A673 (cell line): ENCODE data around the gene XAGE2. TPM values are rescaled to one million over a fixed set of nuclear protein-coding genes. Genes with fewer than 3 reads are reported as not detected.

Experiments used
- BruUV-seq: library from RNA; stranded (reverse); fragments of 400-500 nt; replicated peaks from 2 replicates; lab custom pipeline; 2021; lab: Mats Ljungman, UMichigan
- CTCF ChIA-PET: fragments of 300-600 bp; sonication (Branson Sonifier 250); formaldehyde crosslinking; loops from one replicate; lab custom pipeline; 2022; ENCODE audit warnings: antibody characterized with exemption; lab: Charles Lee
- POLR2A ChIA-PET: fragments of 300-600 bp; sonication (Branson Sonifier 250); formaldehyde crosslinking; loops from one replicate; lab custom pipeline; 2022; ENCODE audit warnings: antibody characterized with exemption; ENCODE audit not compliant: low non-redundant PET; lab: Charles Lee
- DNase-seq: peaks from one replicate; pipeline ENCODE4 v3.0.0-alpha.2; 2015; ENCODE audit warnings: low spot score
- H3K27ac ChIP-seq: fragments of 200-600 bp; sonication (generic); 2 replicates; pipeline ENCODE4 v1.5.1; 2016; ENCODE audit warnings: mixed run types, low read depth, mild to moderate bottlenecking, mixed read lengths, antibody characterized with exemption, low read length; ENCODE audit not compliant: poor library complexity, severe bottlenecking
- H3K27me3 ChIP-seq: fragments of 200-600 bp; sonication (generic); replicated peaks from 2 replicates; pipeline ENCODE4 v1.6.1; 2017; ENCODE audit warnings: mixed run types, low read depth, mild to moderate bottlenecking, mixed read lengths, antibody characterized with exemption, low read length; ENCODE audit not compliant: insufficient read depth, poor library complexity
- H3K36me3 ChIP-seq: fragments of 200-600 bp; sonication (generic); 2 replicates; pipeline ENCODE4 v1.6.1; 2016; ENCODE audit warnings: mixed run types, mild to moderate bottlenecking, mixed read lengths, antibody characterized with exemption, low read length; ENCODE audit not compliant: insufficient read depth, poor library complexity, severe bottlenecking
- H3K4me1 ChIP-seq: fragments of 200-600 bp; sonication (generic); 2 replicates; pipeline ENCODE4 v1.6.1; 2017; ENCODE audit warnings: mixed run types, mild to moderate bottlenecking, mixed read lengths, antibody characterized with exemption, low read length; ENCODE audit not compliant: insufficient read depth, poor library complexity, severe bottlenecking
- H3K4me3 ChIP-seq: fragments of 200-600 bp; sonication (generic); 2 replicates; pipeline ENCODE4 v1.5.1; 2016; ENCODE audit warnings: low read depth, mixed run types, mild to moderate bottlenecking, mixed read lengths, low read length; ENCODE audit not compliant: poor library complexity, severe bottlenecking
- H3K9me3 ChIP-seq: fragments of 200-600 bp; sonication (generic); 2 replicates; pipeline ENCODE4 v1.6.1; 2016; ENCODE audit warnings: mixed run types, low read depth, mild to moderate bottlenecking, mixed read lengths, antibody characterized with exemption, low read length; ENCODE audit not compliant: poor library complexity, severe bottlenecking
- EZH2 ChIP-seq: fragments of 200-600 bp; sonication (generic); IDR thresholded peaks from 2 replicates; pipeline ENCODE4 v1.6.1; 2017; ENCODE audit warnings: borderline replicate concordance, low read depth, mild to moderate bottlenecking, mixed read lengths, antibody characterized with exemption, low read length; ENCODE audit not compliant: poor library complexity, severe bottlenecking
- intact Hi-C: fragments of 100-400 bp; cut with micrococcal nuclease; formaldehyde crosslinking; loops from one replicate; pipeline ENCODE4 v1.10.0; 2022; ENCODE audit not compliant: unreplicated experiment
- microRNA-seq: library from miRNA; unstranded; fragments of <30 nt; microRNA quantifications from one replicate; pipeline ENCODE4 v1.2.0, GENCODE V29; 2021
- total RNA-seq: library from RNA; stranded (reverse); gene quantifications from 2 replicates; pipeline ENCODE4 v1.2.3, GENCODE V29; 2021
- TF ChIP-seq, protein P1 (sequence below): fragments of 300-800, 200-600 bp; sonication (generic); conservative IDR thresholded peaks from 2 replicates; pipeline ENCODE4 v1.5.1; 2017; ENCODE audit warnings: low read depth, mild to moderate bottlenecking, antibody characterized with exemption, low read length, moderate library complexity, mixed read lengths

The XAGE2 gene
- total RNA-seq, 1 experiment from 2014 or later: not detected

DNA sequence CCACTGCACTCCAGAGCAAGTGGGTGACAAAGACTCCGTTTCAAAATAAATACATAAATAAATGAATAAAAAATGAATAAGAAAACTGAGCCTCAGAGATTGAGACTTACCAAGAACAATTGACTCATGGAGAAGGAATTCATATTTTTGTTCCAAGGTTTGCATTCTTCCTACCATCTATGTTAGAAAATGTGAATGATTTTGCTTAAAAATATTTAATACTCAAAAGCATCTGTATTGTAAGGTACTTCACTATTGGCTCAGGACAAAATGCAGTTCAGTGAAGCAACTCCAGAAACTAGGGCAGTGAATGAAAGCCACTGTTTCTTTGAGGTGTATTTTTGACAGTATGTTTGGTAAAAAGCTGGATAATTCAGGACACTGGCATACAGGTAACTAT, 54.1 kb downstream of the XAGE2 start:
- BruUV-seq: no TSS peak
- no peak overlapping the region for H3K4me3 ChIP-seq
- no peak for DNase-seq
- no peak for TF ChIP-seq EZH2
- TF ChIP-seq, protein P1, sequence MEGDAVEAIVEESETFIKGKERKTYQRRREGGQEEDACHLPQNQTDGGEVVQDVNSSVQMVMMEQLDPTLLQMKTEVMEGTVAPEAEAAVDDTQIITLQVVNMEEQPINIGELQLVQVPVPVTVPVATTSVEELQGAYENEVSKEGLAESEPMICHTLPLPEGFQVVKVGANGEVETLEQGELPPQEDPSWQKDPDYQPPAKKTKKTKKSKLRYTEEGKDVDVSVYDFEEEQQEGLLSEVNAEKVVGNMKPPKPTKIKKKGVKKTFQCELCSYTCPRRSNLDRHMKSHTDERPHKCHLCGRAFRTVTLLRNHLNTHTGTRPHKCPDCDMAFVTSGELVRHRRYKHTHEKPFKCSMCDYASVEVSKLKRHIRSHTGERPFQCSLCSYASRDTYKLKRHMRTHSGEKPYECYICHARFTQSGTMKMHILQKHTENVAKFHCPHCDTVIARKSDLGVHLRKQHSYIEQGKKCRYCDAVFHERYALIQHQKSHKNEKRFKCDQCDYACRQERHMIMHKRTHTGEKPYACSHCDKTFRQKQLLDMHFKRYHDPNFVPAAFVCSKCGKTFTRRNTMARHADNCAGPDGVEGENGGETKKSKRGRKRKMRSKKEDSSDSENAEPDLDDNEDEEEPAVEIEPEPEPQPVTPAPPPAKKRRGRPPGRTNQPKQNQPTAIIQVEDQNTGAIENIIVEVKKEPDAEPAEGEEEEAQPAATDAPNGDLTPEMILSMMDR: no peak
- no peaks in the 10 kb centered on the region for H3K27me3 ChIP-seq
- no peak overlapping the region for H3K27ac ChIP-seq
- no peaks in the 10 kb centered on the region for H3K4me1 ChIP-seq
- H3K36me3 ChIP-seq: no peaks in the 10 kb centered on the region
- intact Hi-C loops: no loop called here
- POLR2A ChIA-PET: no interaction called here
- H3K9me3 ChIP-seq: no peaks in the 10 kb centered on the region
- CTCF ChIA-PET: no interaction called here

DNA sequence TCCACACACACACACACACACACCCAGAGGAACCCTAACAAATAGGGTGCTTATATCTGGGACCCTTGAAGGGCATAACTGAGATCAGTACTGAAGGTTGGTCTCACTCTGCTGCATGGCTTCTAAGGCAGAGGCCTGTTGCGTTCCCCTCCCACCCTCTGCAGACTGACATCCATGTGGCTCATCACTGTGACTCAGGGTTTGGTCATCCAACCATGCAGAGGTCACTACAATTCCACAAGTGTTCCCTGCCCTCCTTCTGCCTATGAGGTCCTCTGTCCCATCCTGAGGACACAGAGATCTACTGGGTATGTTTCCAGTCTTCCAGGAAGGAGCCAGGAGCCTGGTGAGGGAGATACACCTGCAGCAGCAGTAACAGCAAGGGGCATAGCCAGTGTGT, 55.8 kb downstream of the XAGE2 start:
- Histone ChIP-seq H3K27ac (no peak overlapping the region), H3K36me3 (no peaks in the 10 kb centered on the region), H3K27me3 (no peaks in the 10 kb centered on the region), H3K9me3 (no peaks in the 10 kb centered on the region), H3K4me3 (no peak overlapping the region), H3K4me1 (no peaks in the 10 kb centered on the region)
- ChIA-PET CTCF (no interaction called here), POLR2A (no interaction called here)
- BruUV-seq: no TSS peak
- TF ChIP-seq, protein P1: no peak
- no peak for TF ChIP-seq EZH2
- intact Hi-C loops: no loop called here
- DNase-seq: no peak

Small RNA genes lying within 50 kb of the gene (microRNA-seq; reads per million reads assigned to microRNA genes)
- gene MIR8088: not detected

Other genes starting within 250 kb of the XAGE2 start
- gene MAGED4, start 184.1 kb upstream of the XAGE2 start, total RNA-seq: 57.1 and 59.5 TPM in 2 replicates
- 36.9 and 52.5 TPM in 2 replicates for gene XAGE1A, start 126.8 kb downstream of the XAGE2 start, total RNA-seq
- gene XAGE1B, start 148.0 kb downstream of the XAGE2 start, total RNA-seq: 77.5 and 114 TPM in 2 replicates